Activated effector memory CD4-positive, alpha-beta T cell treated with Interleukin-2 at 50 U/mL for 16 hours (primary cell): Measurements from ENCODE around the gene LOC128125822.
A peak's percentile ranks its signal among the peaks of the same experiment; 100 is the strongest.
"Not testable (repeated sequence)": the region's sequence is repeated elsewhere in the genome, so short reads cannot be mapped to it uniquely, and the experiment has no call there.

ENCODE experiments used
- DNase-seq: peaks from one replicate; pipeline ENCODE4 v3.0.0-alpha.2; 2020

Gene LOC128125822

DNA sequence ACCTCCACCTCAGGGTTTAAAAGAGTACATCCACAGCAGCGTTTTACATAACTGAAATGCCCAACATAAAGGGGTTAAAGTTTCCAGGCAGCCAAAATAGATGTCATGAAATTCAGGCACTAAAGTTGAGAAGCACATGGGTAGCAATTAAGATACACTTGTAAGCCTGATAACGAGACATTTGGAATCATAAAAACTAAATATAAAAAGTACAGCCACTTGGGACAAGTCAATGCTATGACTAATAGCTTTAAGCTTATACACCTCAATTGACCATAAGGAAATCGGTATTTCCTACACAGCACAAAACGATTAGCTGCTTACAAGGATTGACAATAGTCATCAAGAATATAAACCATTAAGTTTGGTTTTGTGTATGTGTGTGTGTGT is 11.8 kb downstream of the LOC128125822 start:
- no peak for DNase-seq

- DNase-seq: no peak
These were observed 12.3 kb downstream of the LOC128125822 start for GRCh38 chr6:63584566-63584965.

DNA sequence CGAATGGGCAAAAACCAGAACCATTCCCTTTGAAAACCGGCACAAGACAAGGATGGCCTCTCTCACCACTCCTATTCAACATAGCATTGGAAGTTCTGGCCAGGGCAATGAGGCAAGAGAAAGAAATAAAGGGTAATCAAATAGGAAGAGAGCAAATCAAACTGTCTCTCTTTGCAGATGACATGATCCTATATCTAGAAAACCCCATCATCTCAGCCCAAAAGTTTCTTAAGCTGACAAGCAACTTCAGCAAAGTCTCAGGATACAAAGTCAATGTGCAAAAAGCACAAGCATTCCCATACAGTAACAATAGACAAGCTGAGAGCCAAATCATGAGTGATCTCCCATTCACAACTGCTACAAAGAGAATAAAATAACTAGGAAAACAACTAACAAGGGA is 13.4 kb downstream of the LOC128125822 start:
- DNase-seq: not testable (repeated sequence)

GRCh38 chr6:63589952-63590411 is 17.7 kb downstream of the LOC128125822 start:
- no peak for DNase-seq

- DNase-seq: no peak
These were observed 20.6 kb downstream of the LOC128125822 start for GRCh38 chr6:63592886-63593285.

- no peak for DNase-seq
These were observed 25.1 kb downstream of the LOC128125822 start for GRCh38 chr6:63597141-63598048.

DNA sequence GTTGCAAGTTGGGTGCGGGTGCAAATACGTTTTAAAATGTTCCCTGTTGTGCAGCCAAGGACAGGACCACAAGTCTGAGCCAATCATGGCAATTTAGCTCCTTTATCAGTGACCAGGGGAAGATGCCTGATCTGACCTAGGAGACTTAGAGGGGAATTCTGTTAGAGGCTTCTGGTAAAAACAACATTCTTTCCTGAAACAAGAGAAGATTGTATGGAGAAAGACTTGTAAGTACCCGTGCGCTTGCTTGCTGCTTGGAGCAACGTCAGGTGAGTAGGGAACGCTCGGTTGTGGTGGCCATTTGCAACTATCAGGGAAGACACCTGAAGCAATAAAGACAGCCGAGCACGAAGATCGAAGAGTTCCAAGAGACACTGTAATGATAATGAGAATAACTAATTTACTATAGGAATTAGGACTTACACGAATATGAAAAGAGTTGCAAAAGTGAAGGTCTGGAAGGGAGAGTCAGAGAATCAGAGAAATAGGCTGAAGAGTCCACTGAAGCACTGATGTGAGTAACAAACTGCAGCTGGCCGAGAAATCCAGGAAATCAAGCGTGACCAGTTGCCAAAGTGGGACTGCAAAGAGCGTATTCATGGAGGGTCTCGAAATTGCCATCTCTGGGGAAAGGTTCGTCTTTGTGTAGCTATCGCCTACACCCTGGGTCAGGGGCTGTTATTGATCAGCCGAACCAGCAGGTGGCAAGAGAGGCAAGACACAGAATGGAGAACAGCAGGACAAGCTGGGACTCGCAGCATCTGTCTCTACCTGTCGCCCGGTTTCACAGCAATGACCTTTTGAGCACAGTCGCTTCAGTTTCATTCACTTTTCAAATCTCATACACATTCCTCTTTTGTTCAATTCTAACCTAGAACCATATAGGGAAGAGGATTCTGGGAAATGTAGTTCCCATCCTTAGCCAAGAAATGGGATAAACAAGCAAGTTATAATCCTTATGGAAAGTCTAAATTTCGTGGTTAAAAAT is 26.1 kb downstream of the LOC128125822 start:
- peak; percentile 61 for DNase-seq

DNA sequence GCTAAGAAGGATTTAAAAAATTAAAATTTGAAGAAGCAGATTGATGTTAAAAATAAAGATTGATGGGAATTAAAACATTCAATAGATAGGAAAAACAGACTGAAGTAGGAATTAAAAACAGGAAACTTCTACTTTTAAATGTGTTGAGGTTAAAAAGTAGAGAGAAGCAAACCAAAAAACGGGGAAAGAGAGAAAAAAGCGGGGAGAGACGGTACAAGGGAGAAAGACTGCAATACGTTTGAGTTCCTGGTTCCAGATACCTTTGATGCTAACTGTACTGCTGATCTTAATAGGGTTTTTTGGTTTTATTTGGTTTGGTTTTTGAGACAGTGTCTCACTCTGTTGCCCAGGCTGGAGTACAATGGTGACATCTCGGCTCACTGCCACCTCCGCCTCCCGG is 27.0 kb downstream of the LOC128125822 start:
- DNase-seq: no peak

- DNase-seq: no peak
These were observed 27.9 kb downstream of the LOC128125822 start for GRCh38 chr6:63600136-63600535.

DNA sequence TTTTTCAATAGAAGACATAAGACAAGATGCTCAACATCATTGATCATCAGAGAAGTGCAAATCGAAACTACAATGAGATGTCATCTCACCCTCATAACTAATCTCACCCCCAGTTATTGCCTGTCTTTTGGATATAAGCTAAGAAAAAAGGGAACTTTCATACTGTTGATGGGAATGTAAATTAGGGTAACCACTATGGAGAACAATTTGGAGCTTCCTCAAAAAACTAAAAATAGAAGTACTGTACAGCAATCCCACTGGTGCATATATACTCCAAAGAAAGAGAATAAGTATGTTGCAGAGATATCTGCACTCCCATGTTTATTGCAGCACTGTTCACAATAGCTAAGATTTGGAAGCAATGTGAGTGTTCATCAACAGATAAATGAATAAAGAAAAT is 37.0 kb downstream of the LOC128125822 start:
- DNase-seq: no peak

GRCh38 chr6:63610944-63611343 is 38.7 kb downstream of the LOC128125822 start:
- DNase-seq: no peak

DNA sequence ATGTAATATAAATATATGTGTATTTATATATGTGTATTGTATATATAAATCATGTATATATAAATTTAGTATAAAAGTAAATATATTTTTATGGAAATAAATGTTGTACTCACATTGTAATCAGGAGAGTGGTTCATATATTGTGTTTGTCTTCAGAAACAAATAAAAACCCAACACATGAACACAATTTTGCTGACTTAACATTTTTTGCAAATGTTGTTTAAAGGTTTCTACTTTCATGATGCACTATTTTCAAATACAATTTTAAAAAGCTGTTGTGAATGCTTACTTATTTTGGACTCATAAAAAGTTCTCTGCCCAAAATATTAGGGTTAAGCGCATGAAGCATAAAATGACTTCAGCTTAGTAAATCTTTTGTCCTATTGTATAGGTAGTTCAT is 39.3 kb downstream of the LOC128125822 start:
- DNase-seq: no peak

DNA sequence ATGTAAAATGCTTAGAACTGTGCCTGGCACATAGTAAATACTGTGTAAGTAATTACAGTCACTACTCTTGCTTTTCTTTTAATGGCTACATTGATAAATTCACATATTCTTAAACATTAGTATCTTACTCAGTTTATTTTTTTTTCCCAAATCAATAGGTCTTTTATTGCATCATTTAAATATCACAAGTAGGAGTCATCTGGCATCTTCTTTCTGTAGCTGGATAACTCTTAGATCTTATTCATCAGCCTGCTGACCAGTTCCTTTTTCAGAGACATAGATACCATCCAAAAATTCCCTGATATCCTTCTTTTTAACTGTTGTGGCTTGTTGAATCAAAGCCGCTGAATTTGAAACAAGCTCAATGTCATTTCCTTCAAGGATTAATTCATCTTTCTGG is 43.3 kb downstream of the LOC128125822 start:
- DNase-seq: no peak
